GM18873 (cell line): ENCODE results near the gene DNAJC27.
"Not testable (repeated sequence)": the region's sequence is repeated elsewhere in the genome, so short reads cannot be mapped to it uniquely, and the experiment has no call there.

ENCODE experiments used
- ATAC-seq: cut with Tn5 transposase; IDR thresholded peaks from one replicate; pipeline ENCODE4 v1.9.1; 2021; ENCODE audit warnings: mild to moderate bottlenecking, moderate library complexity, moderate number of reproducible peaks; ENCODE audit not compliant: unreplicated experiment, low FRiP score

The DNAJC27 gene

DNA sequence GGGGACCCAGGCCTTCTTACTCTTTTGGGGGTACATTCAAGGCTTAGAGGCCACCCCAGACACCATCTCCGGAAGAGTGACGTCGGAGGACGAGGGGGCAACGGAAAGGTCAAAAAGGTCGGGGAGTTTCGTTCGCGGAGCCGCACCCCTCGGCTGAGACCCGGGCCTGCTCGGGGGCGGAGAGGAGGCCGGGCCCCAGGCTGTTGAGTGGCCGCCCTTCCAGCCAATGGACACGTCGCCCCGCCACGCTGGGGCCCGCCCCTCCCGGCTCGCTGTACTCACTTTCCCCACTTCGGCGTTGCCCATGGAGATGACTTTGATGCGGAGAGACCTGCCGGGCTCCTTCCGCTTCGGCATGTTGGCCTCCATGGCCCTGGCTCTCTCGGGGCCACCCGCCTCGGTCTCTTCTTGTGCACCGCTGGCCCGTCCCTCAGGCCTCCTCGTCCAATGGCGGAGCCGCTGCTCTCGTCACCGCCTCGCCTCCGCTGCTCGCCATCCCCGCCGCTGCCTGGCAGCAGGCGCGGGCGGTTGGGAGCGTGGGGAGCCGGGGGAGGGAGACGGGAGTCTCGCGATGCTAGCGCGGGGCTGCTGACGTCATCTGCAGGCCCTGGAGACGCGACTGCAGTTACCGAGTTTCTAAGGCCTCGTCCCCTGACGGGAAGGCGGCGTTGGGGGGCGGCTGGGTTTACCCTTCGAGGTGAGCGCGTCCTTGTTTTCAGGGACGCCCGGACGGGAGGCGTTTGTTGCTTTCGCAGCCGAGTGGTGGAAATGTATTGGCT, at the start of gene DNAJC27:
Gene DNAJC27, minus strand, starts transcription at position 420 of the 779 bp plus-strand sequence. Its CDS starts 51 bp downstream, at position 369.
- peak; percentile 90 for ATAC-seq

DNA sequence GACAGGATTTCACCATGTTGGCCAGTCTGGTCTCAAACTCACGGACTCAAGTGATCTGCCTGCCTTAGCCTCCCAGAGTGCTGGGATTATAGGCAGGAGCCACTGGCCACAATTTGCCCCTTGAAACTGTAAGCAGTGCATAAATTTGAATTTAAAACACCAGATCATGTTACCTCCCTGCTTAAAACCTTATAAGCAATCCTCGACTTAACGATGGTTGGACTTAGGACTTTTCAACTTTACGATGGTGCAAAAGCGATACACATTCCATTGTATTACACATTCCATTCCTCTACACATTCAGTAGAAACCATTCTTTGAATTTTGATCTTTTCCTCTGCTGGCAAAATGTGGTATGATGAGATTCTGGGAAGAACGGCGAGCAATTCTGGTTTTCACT, 46.9 kb upstream of the DNAJC27 start:
- ATAC-seq = no peak

GRCh38 chr2:25014631-25015030, 42.9 kb upstream of the DNAJC27 start:
- ATAC-seq = no peak

DNA sequence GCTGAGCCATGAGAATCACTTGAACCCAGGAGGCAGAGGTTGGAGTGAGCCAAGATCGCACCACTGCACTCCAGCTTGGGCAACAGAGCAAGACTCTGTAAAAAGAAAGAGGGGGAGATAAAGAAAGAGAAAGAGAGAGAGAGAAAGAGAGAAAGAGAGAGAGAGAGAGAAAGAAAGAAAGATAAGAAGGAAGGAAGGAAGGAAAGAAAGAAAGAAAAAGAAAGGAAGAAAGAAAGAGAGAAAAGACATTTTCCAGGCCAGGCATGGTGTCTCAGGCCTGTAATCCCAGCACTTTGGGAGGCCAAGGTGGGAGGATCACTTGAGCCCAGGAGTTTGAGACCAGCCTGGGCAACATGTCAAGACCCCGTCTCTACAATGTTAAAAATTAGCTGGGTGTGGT, 39.6 kb upstream of the DNAJC27 start:
- not testable (repeated sequence) for ATAC-seq

DNA sequence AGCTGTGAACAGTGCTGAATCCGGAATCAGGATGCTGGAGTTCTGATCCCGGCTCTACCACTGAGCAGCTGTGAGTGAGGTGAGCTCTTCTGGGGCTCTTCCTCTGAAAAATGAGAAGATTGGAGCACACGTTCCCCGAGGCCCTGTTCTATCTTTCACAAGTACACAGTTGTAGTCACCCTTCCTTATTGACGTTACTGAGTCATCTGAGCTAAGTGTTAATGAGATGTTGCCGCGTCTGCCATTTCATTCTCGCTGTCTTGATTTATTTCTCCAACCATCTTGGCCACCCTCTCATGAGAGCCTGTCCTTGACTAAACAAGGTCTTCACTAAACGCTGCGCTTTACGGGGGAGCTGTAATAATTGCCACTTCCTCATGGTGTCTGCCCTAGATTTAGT, 38.2 kb upstream of the DNAJC27 start:
- no peak for ATAC-seq

GRCh38 chr2:25002066-25002465, 30.3 kb upstream of the DNAJC27 start:
- no peak for ATAC-seq

DNA sequence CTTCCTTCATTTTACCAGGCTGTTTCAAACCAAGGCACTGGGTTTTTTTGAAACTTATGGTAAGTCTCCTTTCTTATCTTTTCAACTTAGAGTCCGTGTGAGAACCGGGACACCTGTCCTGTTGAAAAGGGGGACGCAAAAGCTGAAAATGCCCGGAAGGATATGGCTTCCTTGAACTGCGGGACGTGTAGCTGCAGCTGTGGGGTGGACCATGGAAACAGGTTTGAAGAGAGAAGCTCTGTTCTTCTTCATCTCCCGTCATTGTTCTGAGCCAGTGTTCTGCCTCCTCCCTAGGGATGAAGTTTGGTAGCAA, 29.5 kb upstream of the DNAJC27 start:
- no peak for ATAC-seq

DNA sequence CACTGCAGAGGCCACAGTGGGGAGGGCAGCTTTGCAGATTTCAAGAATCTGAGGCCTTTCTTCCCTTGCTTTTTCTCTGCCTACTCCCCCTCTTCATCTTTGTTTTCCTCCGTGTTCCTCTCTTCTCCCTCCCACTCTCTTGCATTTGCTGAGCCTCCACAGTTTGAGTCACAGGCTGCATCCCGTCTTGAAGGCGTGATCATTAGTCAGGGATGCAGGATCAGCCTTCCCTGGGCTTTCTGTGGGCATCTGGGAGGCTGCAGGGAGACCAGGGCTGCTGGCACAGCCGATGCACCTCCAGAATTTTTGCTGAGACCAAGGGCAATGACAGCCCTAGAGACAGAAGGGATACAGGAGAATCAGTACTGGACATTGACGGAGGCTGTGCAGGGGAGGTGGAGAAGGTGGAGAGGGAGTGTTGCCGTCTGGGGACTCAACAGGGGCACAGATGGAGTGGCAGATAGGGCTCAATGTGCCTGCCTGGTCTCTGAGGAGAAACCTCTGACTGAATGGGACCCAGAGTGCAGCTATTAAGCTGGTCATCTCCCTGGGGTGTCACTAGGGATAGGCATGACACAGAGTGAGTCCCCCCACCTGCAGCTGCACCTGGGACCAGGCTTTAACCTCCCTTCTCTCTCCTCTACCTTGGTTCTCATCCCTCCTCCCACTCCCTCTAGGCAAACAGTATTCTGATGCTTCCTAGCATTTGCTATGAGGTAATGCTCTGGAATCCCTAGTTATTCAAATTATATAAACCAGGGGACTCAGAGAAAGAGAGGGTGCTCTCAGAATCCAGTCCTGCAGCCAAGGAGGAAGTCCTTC, 29.0 kb upstream of the DNAJC27 start:
- no peak for ATAC-seq

GRCh38 chr2:25000036-25000435, 28.3 kb upstream of the DNAJC27 start:
- ATAC-seq = no peak

DNA sequence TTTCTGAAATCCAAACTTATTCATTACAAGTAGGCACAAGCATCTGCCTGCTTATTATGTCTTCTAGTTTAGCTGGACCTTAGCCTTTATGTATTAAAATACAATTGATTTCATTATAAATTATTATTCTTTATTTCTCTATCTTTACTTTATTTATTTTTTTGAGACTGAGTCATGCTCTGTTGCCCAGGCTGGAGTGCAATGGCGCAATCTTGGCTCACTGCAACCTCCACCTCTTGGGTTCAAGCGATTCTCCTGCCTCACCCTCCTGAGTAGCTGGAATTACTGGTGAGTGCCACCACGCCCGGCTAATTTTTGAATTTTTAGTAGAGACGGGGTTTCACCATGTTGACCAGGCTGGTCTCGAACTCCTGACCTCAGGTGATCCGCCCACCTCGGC, 27.3 kb upstream of the DNAJC27 start:
- not testable (repeated sequence) for ATAC-seq

DNA sequence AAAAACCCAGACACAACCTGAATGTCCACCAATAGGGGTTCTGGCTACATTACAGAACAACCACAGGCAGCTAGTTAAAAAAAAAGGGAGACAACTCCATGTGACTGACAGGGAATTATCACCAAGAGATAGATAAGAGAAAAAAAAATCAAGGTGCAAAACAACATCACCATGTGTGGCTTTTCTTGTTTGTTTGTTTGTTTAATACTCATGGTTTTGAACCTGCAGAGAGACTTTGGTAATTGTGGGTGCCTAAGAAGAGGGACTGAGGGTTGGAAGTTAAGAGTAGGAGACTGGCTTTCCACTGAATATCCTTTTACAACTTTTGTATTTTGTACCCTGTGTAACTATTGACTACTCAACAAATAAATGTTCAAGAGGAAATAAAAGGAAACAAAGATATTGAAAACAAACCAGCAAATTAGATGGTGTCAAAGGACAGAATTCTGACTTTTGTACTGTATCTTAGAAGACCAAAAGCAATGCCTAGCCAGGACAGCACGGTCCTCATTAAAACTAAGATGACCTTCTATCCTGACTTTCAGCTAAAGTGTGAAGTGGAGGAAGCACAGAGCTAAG, 22.5 kb upstream of the DNAJC27 start:
- ATAC-seq = no peak

- no peak for ATAC-seq
These were observed 21.8 kb upstream of the DNAJC27 start for GRCh38 chr2:24993406-24994145.

DNA sequence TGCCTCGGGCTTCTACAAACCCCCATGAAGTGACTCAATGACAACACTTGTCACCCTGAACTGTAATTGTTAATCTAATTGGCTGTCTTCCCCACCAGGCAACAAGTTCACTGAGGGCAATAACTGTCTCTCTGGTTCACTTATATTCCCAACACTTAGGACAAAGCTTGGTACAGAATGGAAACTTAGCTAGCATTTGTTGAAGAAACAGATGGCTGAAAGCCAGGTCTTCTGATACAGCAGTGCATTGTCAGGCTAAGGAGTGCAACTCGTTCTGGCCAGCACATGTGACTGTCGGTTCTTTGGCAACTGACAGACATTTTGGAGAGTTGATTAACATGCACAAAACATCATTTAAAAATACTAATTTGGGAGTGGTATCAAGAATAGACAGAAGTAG, 14.6 kb upstream of the DNAJC27 start:
- no peak for ATAC-seq

DNA sequence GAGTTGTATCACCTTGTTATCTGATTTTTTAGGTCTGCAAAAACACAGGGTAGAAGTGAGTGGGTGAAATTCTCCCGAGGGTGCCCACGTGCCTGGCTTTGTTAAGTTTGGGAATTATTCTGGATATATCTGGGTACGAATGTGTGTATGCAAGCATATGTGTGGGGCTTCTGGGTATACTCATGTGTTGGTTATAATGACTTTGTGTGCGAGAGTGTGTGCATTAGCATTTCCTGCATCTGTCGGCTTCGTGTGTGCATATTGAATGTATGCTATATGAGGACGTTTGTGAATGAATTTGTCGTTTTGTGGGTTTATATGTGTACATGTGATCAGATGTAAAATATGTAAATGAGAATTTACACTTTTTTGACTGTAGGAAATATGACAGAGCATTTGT, 13.8 kb upstream of the DNAJC27 start:
- ATAC-seq = no peak

- ATAC-seq = no peak
These were observed 13.2 kb upstream of the DNAJC27 start for GRCh38 chr2:24984912-24985311.

DNA sequence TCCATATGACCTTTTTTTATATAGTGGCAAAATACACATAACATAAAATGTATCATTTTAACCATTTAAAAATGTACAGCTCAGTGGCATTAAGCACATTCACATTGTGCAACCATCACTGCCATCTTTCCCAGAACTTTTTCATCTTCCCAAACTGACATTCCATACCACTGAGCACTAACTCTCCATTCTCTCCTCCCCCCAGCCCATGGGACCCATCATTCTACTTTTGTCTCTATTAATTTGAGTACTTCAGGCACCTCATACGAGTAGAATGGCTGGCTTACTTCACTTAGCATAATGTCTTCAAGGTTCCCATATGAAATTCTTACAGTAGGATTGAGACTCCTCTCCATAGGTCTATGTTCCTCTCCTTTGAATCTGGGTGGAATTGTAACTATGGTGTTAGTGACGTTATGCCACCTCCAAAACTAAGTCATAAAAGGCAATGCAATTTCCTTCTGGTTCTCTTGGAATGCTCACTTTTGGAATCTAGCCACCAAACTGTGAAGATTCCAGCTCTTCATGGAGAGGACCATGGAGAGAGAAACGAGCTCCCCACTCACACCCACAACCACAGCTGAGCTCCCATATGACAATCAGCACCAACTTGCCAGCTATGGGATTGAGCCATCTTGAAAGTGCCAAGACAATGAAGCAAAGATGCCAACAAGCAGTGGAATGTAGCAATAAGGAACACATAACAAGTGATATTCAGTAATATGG, 9.8 kb upstream of the DNAJC27 start:
- no peak for ATAC-seq

DNA sequence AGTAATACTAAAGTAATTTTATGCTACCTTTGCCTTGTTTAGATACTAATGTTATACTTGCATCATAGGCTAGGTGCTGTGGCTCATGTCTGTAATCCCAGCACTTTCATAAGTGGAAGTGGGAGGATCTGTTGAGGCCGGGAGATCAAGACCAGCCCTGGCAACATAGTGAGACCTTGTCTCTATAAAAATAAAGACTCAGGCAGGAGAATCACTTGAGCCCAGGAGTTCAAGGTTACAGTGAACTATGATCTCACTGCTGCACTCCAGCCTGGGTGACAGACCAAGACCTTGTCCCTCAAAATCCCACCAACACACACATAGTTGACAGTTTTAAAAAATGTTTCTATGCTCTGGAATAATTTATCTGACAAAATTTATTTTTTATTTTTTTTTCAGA, 6.9 kb upstream of the DNAJC27 start:
- no peak for ATAC-seq

DNA sequence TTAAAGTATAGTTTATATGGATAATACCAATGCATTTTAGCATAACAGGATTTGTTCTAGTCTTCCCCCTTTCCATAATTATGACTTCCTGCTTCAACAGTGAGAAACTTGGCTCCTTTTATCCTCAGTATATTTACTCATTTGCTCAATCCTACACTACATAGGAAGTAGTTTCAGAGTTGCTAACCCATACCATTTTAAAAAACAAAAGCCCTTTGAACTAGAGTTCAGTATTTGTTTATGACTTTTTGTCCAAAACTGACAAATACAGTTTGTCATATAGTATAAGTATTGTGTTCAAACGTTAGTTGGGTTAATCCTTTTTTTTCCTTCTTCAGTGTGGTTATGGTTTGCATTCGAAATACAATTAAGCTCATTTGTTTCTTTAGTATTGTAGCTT, 5.9 kb upstream of the DNAJC27 start:
- no peak for ATAC-seq

DNA sequence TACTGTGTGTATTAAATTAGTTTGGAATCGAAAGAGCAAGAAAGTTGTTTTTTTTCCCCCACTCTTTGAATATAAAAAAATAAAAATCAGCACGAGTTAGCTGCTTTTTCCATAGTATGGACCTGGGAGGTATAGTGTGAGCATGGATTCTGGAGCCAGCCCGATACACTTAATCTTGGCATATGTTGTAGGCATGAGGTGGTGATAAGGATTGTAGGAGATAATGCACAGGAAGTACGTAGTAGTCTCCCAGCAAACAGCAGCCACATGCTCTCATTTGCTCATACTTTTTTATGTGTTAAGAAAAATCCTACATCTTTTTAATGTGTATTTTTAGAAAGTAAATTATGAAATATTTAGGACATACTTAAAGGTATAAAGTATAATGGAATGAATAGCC, 2.1 kb upstream of the DNAJC27 start:
- ATAC-seq = no peak

DNA sequence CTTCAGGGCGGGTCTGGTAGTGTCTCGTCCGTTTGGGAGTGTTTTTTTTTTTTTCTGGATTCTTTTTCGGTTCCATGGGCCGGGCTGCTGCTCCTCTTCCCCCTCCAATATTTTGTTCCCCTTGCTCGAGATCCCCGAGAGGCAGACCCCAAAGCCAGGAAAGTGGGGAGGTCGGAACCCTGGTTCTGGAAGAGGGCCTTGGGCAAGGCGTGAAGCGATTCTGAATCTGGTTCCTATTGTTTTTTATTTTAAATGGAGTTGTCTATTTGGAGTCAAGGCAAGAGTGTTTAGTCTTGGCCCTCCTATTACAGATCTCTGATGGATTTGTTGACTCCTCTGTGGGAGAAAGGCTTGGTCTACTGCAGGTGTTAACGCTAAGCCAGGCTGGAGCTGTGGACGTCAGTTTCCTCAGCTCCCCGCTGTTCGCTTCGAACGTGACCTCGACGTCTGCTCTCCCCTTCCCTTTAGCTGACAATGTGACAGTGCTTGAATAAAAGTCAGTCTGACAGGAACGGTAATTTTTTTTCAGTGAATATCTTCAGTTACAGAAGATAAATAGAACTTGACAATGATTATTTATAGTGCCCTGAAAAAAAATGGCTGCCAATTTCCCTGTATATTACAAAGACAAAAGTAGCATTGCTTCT, 683 bp upstream of the DNAJC27 start:
- no peak for ATAC-seq
